ENCODE data around the gene EML6.

- TF ChIP-seq, protein P1, sequence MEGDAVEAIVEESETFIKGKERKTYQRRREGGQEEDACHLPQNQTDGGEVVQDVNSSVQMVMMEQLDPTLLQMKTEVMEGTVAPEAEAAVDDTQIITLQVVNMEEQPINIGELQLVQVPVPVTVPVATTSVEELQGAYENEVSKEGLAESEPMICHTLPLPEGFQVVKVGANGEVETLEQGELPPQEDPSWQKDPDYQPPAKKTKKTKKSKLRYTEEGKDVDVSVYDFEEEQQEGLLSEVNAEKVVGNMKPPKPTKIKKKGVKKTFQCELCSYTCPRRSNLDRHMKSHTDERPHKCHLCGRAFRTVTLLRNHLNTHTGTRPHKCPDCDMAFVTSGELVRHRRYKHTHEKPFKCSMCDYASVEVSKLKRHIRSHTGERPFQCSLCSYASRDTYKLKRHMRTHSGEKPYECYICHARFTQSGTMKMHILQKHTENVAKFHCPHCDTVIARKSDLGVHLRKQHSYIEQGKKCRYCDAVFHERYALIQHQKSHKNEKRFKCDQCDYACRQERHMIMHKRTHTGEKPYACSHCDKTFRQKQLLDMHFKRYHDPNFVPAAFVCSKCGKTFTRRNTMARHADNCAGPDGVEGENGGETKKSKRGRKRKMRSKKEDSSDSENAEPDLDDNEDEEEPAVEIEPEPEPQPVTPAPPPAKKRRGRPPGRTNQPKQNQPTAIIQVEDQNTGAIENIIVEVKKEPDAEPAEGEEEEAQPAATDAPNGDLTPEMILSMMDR (conservative IDR thresholded peaks at IDR 0.05; ENCODE audit: low read depth in 2 of 2), result no peak
- TF ChIP-seq JUNB (IDR thresholded peaks at IDR 0.05; ENCODE audit: unreplicated experiment) (no peak), EZH2phosphoT487 (IDR thresholded peaks at IDR 0.05; ENCODE audit: unreplicated experiment) (no peak), EZH2 (IDR thresholded peaks at IDR 0.05; ENCODE audit: low read depth, unreplicated experiment) (no peak), POLR2AphosphoS5 (IDR thresholded peaks at IDR 0.05; ENCODE audit: low read depth) (no peak), CREB1 (CRISPR knock-in tag; IDR thresholded peaks at IDR 0.05; ENCODE audit: low read depth) (no peak), REST (IDR thresholded peaks at IDR 0.05; ENCODE audit: unreplicated experiment) (no peak), NANOG (IDR thresholded peaks at IDR 0.05; ENCODE audit: borderline replicate concordance) (no peak), ZNF114 (CRISPR knock-in tag; IDR thresholded peaks at IDR 0.05) (no peak), ZNF331 (CRISPR knock-in tag; IDR thresholded peaks at IDR 0.05; ENCODE audit: low read depth) (no peak)
Measured at GRCh38 chr2:54787755-54788366, 64.4 kb downstream of the EML6 start.

All from GM23338 (cell line).